ENCODE data around the gene CALB2. TPM values are rescaled to one million over a fixed set of nuclear protein-coding genes. Genes with fewer than 3 reads are reported as not detected.

The CALB2 gene
- total and polyA plus RNA-seq, 2 of the 8 experiments (the other 6 are each of a cell fraction or from before 2014, with no cell fraction given): 1.9 to 2.6 TPM

DNA sequence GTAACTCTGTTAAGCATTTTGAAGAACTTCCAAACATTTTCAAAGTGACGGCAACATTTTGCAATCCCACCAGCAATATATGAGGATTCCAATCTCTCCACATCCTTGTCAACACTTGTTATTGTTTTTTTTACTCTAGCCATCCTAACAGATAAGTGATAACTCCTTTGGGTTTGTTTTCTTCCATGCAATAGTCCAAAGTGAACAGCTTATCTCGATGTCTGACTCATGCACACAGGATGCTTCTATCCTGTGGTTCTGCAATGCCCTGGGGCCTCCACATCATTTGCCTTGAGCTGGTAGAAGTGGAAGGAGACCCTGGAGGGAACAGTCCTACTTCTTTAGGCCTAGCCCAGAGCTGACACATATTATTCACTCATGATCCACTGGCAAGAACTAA lies 70.4 kb downstream of the CALB2 start:
- POLR2A ChIA-PET (ENCODE audit: partially characterized antibody): no interaction called here
- Histone ChIP-seq H4K91ac (replicated peaks; ENCODE audit: insufficient read length, low read length) (no peak overlapping the region), H4K20me1 (replicated peaks in 1 of 2; ENCODE audit: control insufficient read depth in 1 of 2, insufficient read depth in 2 of 2, low read length in 2 of 2) (no peaks in the 10 kb centered on the region), H2BK12ac (ENCODE audit: low read depth, low read length) (no peak overlapping the region), H3K23ac (ENCODE audit: insufficient read length) (no peak overlapping the region), H3K79me2 (ENCODE audit: control insufficient read depth in 1 of 2, insufficient read depth in 2 of 2, low read length in 2 of 2) (no peaks in the 10 kb centered on the region), H2AK5ac (ENCODE audit: low read depth, low read length) (no peak overlapping the region), H3K4ac (replicated peaks; ENCODE audit: insufficient read length, low read depth, low read length) (no peak overlapping the region), H2BK5ac (ENCODE audit: low read depth, low read length) (no peak overlapping the region), H3K9me3 (ENCODE audit: insufficient read depth in 2 of 2, low read depth in 1 of 2, low read length in 1 of 2) (no peaks in the 10 kb centered on the region), H2BK15ac (ENCODE audit: low read length) (no peak overlapping the region), H3K14ac (ENCODE audit: insufficient read length) (no peak overlapping the region), H3K36me3 (ENCODE audit: control insufficient read depth in 2 of 4, insufficient read depth in 4 of 4, low read length in 3 of 4) (no peaks in the 10 kb centered on the region; a peak in 2 of 8 replicates), H3K18ac (ENCODE audit: extremely low read depth, low read length) (no peak overlapping the region), H2BK20ac (ENCODE audit: low read length) (no peak overlapping the region), H2BK120ac (replicated peaks; ENCODE audit: low read depth, low read length) (no peak overlapping the region), H3K9ac (replicated peaks in 1 of 4; ENCODE audit: extremely low read depth in 1 of 4, low read depth in 3 of 4, low read length in 3 of 4) (no peak overlapping the region; a peak in 1 of 7 replicates), H4K8ac (ENCODE audit: extremely low read depth, insufficient read depth, low read length) (no peak overlapping the region), H3K56ac (replicated peaks; ENCODE audit: insufficient read length, low read depth, low read length) (no peak overlapping the region), H3K79me1 (ENCODE audit: low read depth, low read length) (no peaks in the 10 kb centered on the region), H3K4me3 (ENCODE audit: extremely low read depth in 1 of 4, insufficient read depth in 2 of 4, low read depth in 3 of 4, low read length in 4 of 4) (no peak overlapping the region), H4K5ac (ENCODE audit: insufficient read length, low read depth, low read length) (no peak overlapping the region), H3K27ac (ENCODE audit: low read depth, low read length) (no peak overlapping the region), H3K4me1 (replicated peaks in 1 of 4; ENCODE audit: control insufficient read depth in 3 of 4, insufficient read depth in 4 of 4, low read length in 3 of 4) (peaks cover 0 to 5% (median 3%) of the 10 kb centered on the region in 4 experiments; a peak in 5 of 7 replicates), H3K23me2 (ENCODE audit: low read depth, low read length) (peaks cover 5% of the 10 kb centered on the region; the same call in 1 of the 2 replicates), H3K4me2 (ENCODE audit: insufficient read depth in 1 of 2, low read depth in 2 of 2, low read length in 2 of 2) (no peak overlapping the region), H3K27me3 (replicated peaks in 1 of 4; ENCODE audit: control insufficient read depth in 3 of 4, extremely low read depth in 1 of 4, insufficient read depth in 3 of 4, low read length in 3 of 4) (peaks cover 0 to 11% (median 6%) of the 10 kb centered on the region in 4 experiments; a peak in 4 of 7 replicates), H2AFZ (ENCODE audit: low read length) (no peak overlapping the region)
- CTCF ChIA-PET (ENCODE audit: partially characterized antibody): interaction anchor here (0.8 to 5.9 kb wide), 8 partner anchors 11 to 187 kb away, joined by 3 to 32 read pairs (median 6); partner anchors contain the start of gene CALB2
- FAIRE-seq (no peak), DNase-seq (ENCODE audit: low read depth in 1 of 2, low spot score in 2 of 2) (no peak)
- WGBS, 2 experiments (ENCODE audit: extremely low coverage in 1 of 2, insufficient coverage in 1 of 2, insufficient read length in 1 of 2, insufficient replicate concordance in 2 of 2, low coverage in 1 of 2, low lambda C conversion rate in 2 of 2, missing lambda C conversion rate in 1 of 2): 91% methylated on average over 2 of the region's 2 CpGs; no CpG with 5 or more reads in 1 of the 2 experiments
- TF ChIP-seq FOSL1 (IDR thresholded peaks at IDR 0.05; ENCODE audit: insufficient read depth, low read depth, low read length) (no peak), CREB1 (IDR thresholded peaks at IDR 0.05) (no peak), TAF1 (IDR thresholded peaks at IDR 0.05; ENCODE audit: low read depth, low read length) (no peak), TEAD4 (IDR thresholded peaks at IDR 0.05; ENCODE audit: low read depth, low read length) (no peak), RFX5 (IDR thresholded peaks at IDR 0.05; ENCODE audit: borderline replicate concordance, low read depth, low read length) (no peak), CBX8 (IDR thresholded peaks at IDR 0.05; ENCODE audit: borderline replicate concordance, low read depth, low read length) (no peak), KDM1A (IDR thresholded peaks at IDR 0.05; ENCODE audit: borderline replicate concordance, low read length) (no peak), CHD2 (IDR thresholded peaks at IDR 0.05; ENCODE audit: low read length) (no peak), PHF8 (conservative IDR thresholded peaks at IDR 0.05; ENCODE audit: low read depth, low read length) (no peak), SIN3A (conservative IDR thresholded peaks at IDR 0.05 in 1 of 2, IDR thresholded peaks at IDR 0.05 in 1 of 2; ENCODE audit: low read depth in 1 of 2, low read length in 2 of 2) (no peak), SP1 (IDR thresholded peaks at IDR 0.05; ENCODE audit: low read depth, low read length) (no peak), RNF2 (IDR thresholded peaks at IDR 0.05; ENCODE audit: borderline replicate concordance, low read depth, low read length, missing control alignments, poor library complexity, severe bottlenecking) (no peak)

Data from H1 (cell line).